ENCODE measurements around the gene WDPCP.
"Not testable (repeated sequence)": the region's sequence is repeated elsewhere in the genome, so short reads cannot be mapped to it uniquely, and the experiment has no call there.

WDPCP gene

DNA sequence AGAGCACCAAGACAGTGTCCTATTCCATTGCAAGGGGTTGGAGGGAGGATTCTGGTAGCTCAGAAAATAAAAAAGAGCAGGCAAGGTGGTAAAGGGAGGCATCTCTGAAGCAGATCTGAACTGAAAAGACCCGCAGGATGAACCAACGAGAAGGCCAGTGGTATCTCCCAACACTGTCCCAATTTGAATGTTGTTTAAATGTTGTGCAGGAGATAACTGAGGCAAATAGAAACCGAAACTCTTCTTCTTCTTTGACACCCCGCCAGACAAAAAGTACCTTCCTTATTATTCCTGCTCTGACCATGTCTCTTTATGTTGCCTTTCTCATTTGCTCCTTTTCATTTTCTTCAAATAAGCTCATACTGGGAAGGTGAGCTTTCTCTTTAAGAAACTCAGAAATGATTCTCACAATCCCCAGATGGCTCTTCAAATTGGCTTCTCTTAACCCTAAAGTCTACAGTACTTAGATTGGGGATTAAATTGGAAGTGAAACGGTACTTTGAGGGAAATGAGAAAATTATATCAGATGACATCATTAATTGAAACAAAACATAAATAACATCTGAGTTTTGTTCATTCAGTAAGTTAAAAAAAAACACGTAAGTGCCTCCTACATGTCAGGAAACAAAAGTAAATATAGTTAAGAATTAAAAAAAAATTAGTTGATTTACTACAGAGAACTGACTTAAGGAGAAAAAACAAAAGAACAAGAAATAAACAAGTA, 143.6 kb downstream of the WDPCP start:
- DNase-seq: no peak

- DNase-seq: peak in 1 of 3 donors; percentile 4
Observed at GRCh38 chr2:63440612-63441011, 147.7 kb downstream of the WDPCP start.

DNA sequence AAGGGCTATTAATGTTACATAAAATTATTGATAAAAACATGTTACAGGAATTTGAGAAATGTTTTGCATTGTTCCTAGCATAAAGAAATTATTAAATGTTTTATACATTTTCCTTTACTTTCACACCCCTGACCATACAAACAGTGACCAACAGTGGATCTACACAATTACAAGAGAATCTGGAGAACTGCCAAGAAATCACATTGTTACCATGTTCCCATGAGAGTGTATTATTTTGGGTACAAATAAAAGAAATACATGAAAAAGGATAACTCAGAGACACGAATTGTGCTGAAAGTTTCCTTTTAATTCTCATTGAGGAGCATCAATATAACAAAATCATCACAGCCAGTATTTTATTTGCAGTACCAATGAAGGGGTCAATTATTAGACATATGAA, 150.1 kb downstream of the WDPCP start:
- DNase-seq: no peak

GRCh38 chr2:63436488-63436887, 151.8 kb downstream of the WDPCP start:
- DNase-seq: no peak

DNA sequence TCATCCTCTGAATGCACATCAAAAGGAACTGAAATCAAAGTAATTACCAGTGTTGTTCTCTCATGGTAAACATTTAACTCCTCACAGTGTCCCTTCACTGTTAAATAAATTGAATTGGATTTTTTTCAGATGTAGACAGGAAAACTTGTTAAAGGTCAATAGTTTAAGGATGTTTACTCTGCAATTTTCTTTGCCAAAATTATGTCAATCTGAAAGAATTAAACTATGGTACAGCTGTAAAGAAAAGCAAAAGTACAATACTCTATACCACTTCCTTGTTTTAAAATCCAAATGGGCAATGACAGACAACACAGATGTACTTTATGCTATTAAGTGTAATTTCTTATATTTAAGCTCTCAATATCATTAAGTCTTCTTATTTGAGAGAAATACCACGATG, 153.2 kb downstream of the WDPCP start:
- DNase-seq: no peak

DNA sequence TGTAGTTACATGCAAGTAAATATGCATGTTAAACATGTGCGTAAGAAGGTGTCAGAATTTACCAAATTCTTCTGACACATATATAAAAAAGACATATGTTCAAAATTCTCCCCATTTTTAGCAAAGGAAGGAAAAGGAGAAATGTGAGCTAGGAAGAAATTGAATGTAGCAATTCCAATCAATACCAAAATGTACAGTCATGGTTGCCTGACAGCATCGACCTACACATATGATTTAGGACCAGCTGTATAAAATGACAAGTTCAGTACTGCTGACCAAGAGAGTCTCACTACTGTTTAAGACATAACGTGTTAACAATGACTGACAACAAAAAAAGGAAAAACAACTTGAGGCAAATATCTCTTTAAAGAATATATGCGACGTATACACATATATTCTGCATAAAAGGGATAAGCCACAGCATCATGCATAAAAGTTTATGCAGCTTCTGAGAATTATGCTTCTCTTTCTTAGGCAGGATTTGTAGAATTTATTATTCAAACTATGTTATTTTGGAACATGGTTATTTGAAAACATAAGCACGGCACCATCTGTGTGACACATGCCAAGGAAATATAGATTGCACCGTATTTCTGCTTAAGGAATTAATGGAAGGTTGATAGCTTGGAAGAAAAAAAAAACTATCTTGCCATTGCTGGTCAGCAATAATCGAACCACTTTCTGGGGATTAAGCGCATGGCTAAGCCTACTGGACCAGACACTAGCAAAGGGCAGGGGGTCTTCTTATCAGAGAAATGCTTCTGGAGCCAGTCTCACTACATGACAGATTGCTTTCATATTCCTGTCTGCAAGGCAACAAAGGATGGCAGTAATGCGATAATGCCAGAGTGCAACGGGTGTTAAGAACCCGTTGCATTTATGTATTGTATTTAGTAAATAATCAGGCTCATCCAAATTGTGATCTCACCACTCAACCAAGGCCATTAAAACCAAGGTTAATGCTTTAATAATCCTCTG, 154.0 kb downstream of the WDPCP start:
- no peak for DNase-seq

DNA sequence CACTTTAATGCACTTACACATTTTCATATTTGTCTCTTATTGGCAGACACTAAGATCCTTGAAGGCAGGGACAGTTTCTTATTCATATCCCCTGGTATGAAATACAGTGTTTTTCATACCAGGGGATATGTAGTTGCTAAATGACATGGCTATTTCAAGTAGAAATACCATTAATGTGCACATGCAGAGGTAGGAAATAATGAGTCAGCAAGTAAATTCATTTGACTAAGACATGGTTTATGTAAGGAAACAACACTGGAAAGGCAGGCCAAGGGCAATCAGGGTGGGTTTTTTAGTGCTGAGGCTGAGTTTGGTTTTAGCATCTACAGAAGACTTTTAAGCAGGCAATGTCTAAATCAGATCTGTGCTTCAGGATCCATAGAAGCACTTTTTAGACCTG, 155.9 kb downstream of the WDPCP start:
- no peak for DNase-seq

- no peak for DNase-seq
Observed at GRCh38 chr2:63425606-63426005, 162.7 kb downstream of the WDPCP start.

DNA sequence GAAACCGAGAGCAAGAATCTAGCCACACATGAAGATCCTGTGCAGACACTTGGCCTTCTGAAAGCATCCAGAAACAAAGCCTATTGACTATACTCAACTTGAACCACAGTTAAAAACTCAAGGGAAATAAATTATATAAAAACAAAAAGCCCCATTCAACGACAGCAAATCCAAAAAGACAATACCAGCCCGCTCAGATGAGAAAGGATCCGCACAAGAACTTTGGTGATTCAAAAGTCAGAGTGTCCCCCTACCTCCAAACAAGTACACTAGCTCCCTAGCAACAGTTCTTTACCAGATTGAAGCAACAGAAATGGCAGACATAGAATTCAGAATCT, 163.2 kb downstream of the WDPCP start:
- DNase-seq: no peak

GRCh38 chr2:63424329-63425078, 163.8 kb downstream of the WDPCP start:
- DNase-seq: peak; percentile 31 to 66 (median 65)

GRCh38 chr2:63422556-63422955, 165.7 kb downstream of the WDPCP start:
- DNase-seq: no peak

GRCh38 chr2:63408530-63408929, 179.7 kb downstream of the WDPCP start:
- DNase-seq: no peak

DNA sequence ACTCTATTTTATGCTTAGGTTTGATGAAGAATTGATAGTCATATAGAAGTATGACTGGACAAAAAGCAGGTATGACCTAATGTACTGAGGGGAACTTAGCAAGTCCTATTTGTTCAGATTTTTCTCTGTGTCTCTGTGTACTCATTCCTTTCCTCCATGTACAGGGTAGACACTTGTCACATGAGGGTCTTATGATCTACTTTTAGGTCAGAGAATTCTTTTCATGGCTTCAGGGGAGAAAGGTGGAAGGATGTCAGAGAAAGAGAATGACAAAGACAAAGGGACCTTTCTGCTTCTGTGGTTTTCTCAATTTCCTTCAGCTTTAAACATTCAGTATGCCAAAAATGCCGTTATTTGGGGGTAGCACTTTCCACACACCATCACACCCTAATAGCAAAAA, 181.6 kb downstream of the WDPCP start:
- no peak for DNase-seq

- no peak for DNase-seq
Observed at GRCh38 chr2:63403820-63404219, 184.5 kb downstream of the WDPCP start.

DNA sequence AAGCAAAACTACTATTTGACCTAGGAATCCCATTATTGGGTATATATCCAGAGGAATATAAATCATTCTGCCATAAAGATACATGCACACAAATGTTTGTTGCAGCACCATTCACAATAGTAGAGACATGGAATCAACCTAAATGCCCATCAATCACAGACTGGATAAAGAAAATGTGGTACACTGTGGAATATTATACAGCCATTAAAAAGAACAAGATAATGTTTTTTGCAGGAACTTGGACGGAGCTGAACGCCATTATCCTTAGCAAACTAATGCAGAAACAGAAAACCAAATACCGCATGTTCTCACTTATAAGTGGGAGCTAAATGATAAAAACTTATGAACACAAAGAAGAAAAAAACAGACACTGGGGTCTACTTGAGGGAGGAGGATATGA, 185.4 kb downstream of the WDPCP start:
- DNase-seq: not testable (repeated sequence)

GRCh38 chr2:63399156-63399555, 189.1 kb downstream of the WDPCP start:
- no peak for DNase-seq

DNA sequence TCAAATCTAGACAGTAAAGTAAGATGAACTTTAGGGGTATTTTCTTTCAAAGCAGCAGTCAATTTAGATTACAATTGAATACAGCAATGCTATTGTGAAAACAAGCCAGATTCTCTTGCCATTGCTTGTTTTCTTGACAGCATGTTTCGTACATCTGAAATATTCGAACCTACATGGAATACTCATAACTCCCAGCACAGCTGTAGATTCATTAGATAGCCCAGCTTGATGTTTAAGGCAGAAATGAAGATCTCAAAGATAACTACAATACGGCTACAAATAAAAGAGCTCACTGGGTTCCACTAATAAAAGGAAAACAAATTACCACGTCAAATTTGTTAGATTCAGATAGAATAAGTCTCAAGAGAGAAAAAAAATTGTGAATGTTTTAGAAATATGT, 208.8 kb downstream of the WDPCP start:
- DNase-seq: no peak

GRCh38 chr2:63378589-63378988, 209.7 kb downstream of the WDPCP start:
- DNase-seq: peak in 1 of 3 donors; percentile 1

GRCh38 chr2:63374341-63374740, 213.9 kb downstream of the WDPCP start:
- DNase-seq: no peak

DNA sequence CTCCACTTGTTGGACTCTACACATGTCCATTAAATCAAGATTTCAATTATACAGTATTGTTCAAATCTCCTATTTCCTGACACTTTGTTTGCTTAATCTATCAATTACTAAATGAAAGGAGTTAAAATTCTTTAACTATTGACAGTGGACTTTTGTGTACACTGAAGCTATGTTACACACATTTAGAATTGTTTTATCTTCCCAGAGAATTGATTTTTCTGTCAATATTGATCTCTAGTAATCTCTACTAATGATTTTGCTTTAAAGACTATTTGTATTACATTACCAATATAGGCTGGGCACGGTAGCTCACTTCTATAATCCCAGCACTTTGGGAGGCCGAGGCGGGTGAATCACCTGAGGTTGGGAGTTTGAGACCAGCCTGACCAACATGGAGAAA, 215.7 kb downstream of the WDPCP start:
- no peak for DNase-seq

GRCh38 chr2:63369146-63369545, 219.1 kb downstream of the WDPCP start:
- no peak for DNase-seq

DNA sequence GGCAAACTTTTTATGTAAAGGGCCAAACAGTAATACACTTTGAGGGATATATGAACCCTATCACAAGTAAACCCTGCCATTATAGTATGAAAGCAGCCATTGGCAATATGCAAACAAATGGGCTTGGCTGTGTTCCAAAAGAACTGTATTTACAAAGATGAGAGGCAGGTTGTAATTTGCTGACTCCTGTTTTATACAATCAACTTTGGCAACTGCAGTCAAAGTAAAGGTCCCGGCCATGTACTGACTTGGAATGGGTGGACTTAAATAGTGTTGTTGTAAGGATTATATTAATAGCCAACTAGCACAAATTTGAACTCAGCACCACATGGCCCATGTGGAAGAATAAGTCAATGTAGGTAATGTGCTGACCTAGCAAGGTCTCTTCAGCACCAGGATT, 223.4 kb downstream of the WDPCP start:
- DNase-seq: no peak

DNA sequence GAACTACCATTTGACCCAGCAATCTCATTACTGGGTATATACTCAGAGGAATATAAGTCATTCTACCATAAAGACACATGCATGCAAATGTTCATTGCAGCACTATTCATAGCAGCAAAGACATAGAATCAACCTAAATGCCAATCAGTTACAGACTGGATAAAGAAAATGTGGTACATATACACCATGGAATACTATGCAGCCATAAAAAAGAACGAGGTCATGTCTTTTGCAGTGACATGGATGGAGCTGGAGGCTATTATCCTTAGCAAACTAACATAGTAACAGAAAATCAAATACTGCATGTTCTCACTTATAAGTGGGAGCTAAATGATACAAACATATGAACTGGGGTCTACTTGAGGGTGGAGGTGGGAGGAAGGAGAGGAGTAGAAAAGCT, 230.6 kb downstream of the WDPCP start:
- not testable (repeated sequence) for DNase-seq
